Measurements from ENCODE around the gene EGFL6.

The EGFL6 gene, protein sequence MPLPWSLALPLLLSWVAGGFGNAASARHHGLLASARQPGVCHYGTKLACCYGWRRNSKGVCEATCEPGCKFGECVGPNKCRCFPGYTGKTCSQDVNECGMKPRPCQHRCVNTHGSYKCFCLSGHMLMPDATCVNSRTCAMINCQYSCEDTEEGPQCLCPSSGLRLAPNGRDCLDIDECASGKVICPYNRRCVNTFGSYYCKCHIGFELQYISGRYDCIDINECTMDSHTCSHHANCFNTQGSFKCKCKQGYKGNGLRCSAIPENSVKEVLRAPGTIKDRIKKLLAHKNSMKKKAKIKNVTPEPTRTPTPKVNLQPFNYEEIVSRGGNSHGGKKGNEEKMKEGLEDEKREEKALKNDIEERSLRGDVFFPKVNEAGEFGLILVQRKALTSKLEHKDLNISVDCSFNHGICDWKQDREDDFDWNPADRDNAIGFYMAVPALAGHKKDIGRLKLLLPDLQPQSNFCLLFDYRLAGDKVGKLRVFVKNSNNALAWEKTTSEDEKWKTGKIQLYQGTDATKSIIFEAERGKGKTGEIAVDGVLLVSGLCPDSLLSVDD

DNA sequence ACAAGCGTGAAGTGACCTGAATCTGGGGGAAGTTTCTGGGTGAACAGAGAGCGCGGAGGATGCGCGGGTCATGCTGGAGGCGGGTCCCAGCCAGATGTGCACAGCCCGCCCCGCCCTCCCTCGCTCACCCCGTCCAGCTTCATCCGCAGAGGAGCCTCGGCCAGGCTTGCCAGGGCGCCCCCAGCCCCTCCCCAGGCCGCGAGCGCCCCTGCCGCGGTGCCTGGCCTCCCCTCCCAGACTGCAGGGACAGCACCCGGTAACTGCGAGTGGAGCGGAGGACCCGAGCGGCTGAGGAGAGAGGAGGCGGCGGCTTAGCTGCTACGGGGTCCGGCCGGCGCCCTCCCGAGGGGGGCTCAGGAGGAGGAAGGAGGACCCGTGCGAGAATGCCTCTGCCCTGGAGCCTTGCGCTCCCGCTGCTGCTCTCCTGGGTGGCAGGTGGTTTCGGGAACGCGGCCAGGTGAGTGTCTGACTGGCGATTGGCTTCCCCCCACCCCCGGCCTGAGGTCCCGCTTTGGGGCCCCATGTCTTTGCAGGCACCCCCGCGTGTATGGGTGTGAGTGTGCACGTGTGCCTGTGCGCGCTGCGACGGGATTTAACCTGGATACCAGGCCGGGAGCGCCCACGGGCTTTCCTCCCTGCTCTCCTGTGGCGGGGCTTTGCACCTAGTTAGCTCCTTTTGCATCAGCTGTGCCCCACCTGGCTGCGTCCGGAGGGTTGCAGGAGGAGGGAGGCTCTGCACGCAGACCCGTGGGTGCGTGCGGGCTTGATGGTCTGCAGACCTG lies at the start of gene EGFL6:
Gene EGFL6, plus strand, starts transcription at position 123 of the 782 bp plus-strand sequence. Its CDS starts 261 bp downstream, at position 384.
- peak; percentile 1 for DNase-seq

DNA sequence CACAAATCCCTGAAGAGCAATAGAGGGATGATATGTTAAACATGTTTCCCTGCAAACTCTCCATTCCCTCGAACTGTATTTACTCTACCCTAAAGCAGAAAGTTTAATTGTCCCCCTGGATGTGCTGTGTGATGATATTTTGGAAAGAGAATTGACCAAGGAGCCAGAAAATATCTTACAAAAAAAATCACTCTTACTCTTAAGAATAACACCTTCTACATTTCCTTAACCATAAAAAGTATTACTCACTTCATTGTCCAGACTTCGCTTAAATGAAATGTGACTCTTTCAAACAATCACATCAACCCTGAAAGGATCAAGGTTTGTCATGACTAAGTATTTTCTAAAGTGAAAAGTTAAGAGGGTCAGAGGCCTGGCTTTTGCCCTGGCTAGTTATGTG lies 49.0 kb upstream of the EGFL6 start:
- no peak for DNase-seq

DNA sequence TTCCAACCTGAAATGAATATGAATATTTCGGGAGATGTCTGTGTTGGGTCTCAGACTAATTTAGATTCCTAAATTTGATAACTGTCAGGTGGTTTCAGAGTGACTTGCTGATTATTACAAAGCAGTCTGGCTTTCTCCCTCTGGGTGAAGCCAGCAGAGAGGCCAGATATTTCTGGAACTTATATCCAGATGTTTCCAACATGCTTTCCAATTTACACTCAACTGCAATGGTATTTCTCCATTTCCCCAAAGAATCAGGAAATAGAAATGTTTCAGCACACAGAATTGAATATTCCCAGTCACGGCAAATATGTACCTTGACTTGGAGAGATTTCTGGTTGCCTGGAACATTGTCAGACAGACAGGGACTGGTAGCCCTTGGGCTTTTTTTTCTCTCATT lies 48.5 kb upstream of the EGFL6 start:
- no peak for DNase-seq

DNA sequence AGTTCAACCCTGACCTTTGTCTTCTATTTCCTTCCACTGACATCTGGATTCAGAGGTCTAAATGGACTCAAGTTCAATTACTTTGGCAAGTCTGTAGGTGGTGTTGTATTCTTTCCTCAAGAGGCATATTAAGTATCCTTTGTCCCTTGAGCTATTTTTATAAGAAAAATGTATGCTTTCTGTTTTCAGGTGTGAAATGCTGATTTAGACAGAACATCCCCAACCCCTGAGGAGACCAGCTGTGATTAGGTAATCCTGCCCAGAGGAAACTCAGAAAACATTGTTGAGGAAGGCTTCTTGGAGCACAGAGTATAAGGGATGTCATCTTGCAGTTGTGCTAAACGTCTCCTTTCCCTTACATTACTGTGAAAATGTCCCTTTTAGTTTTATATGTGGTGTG lies 46.6 kb upstream of the EGFL6 start:
- DNase-seq, result no peak

DNA sequence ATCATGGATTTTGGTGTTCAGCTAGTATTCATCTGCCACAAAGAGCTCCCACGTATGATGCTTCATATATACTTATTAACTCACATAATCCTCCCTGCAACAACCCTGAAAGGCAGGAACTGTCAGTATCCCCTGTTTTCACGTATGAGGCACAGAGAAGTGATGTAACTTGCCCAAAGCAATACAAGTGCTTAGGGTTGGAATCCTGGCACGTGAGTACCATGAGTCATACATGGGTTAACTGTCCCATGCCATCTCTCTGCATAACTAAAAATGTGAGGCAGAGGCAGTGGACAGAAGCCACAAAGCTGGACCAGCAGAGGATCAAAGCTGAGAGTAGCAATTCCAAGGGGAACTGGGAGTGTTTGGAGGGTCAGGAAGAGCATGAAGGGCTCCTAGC lies 35.7 kb upstream of the EGFL6 start:
- DNase-seq, result no peak

DNA sequence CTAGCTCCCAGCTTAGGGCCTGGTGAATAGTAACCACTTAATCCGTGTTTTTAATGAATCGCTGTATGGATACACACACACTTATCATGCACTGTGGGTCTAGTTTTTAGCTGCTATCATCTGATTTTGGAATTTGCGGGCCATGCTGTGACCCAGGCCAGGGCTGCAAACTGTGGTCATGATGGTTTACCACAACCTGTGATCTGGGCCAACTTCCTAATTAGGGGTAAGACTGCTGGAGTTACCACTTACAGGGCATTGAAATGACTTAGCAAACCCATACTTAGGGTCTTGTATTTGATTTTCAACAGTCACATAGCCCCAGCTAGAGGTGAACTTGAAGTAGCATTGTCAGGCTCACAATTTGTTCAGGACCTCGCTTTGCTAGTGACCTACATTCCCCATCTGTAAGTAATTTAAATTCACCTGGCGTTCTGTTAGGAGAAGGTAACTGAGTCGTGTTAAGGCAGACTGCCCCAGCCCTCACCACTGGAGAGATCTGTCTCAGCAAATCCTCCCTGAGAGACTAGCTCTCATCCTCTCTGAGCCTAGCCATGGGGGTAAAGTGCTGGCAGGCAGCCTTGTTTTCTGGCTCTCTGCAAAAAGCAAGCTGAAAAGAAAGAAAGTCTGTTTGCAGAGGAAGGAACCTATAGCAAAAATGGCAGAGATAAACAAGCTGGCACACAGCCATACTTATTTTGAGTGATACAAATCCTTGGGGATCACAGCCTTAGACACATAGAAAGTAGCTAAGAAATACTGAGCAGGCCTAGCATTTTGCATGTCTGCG lies 33.8 kb upstream of the EGFL6 start:
- DNase-seq, result no peak

DNA sequence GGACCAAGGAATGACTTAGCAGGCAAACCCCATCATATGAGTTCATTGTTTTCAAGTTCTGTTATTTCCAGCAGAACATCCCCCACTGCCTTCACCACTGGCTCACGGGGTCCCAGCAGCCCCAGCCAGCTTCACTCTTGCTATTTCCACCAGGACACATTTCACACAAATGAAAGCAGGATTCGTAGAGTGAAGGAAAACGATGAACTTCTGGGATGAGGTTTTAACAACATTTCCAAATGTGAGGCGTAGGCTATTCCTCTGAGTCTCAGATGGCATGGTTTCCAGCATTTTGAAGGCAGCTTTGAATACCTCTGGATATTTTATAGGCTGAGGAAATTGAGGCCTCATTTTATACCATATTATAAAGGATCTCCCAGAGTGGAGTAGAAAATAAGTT lies 32.9 kb upstream of the EGFL6 start:
- DNase-seq, result no peak

DNA sequence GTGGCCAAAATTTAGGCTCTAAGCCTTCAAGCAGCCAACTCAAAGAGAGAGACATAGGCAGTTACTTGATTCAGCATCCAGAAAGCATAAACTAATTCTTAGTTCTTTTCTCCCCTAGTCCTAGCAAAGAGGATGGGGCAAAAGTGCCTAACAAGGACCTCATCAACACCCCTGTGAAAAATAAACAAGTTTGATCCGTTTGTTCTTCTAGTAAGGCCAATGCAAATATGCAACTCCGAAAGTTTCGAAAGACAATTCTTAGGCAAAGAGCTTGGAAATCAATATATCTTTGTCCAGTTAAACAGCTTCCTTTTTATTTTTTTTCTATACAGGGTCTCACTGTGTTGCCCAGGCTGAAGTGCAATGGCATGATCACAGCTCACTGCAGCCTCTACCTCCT lies 31.0 kb upstream of the EGFL6 start:
- no peak for DNase-seq

DNA sequence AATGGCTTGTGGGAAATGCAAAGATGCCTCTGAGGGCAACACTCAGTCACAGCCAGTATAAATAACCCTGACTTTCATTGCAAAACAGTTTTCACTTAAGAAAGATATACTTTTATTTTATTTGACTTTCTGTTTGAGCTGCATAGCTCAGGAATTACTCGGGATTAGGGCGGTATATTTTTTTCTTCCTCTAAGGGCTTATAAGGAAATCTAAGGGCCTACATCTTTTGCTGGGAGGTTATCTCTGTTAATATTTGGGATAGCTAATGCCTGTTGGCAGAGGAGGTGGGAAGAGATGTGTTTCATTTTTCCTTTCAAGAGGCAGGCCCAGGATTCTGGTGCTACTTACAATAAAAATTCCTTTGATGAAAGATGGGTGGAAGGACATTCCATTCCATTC lies 28.8 kb upstream of the EGFL6 start:
- no peak for DNase-seq

DNA sequence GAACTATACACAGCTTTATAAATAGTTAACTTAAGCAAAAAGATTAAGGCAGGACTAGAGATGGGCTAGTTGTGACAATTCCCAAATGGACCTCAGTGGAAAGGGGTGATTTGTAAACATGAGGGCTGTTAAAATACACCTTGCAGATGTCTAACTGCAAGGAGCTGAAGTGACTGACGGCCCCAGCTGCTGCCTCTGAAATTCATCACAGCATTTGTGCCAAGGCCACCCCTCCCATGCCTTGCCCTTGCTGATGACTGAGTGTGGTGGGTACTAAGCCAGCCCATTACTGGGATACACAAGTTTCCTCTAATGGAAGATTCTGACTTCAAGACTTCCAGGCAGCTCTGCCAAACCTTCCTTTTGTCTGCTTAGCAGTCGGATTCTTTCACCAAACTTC lies 23.7 kb upstream of the EGFL6 start:
- no peak for DNase-seq

DNA sequence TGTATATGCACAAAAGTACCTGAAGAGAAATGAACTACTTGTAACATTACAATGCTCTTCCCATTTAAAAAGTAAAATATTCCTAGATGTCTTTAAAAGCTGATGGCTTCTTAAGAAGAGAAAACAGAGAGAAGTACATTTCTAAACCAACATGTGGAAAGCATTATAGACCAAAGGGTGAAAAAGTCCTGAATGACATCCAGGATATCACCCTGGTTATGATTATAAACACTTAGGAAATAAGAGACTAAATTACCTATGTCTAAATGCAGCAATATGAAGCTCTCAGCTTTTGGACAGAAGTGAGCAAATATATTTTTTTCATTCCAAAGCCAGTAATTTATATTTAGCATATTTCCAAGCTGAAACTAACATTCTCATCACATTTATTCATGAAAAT lies 21.7 kb upstream of the EGFL6 start:
- no peak for DNase-seq

DNA sequence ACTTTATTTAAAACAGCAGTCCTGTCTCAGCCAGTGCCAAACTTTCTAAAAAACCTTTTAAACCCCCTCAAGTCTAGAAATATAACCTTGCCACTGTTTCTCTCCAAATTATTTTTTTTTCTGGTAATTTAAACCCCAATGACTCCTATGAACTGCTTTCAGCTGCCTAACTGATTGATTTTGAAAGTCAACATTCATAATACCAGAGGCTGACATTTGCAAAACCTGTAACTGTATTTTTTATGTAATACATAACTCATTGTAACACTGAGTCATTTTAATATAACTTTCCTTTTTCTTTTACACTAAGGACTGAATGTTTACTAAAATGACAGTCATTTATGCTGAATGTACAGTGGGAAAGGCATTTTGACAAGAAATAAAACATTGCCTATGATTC lies 19.1 kb upstream of the EGFL6 start:
- no peak for DNase-seq

DNA sequence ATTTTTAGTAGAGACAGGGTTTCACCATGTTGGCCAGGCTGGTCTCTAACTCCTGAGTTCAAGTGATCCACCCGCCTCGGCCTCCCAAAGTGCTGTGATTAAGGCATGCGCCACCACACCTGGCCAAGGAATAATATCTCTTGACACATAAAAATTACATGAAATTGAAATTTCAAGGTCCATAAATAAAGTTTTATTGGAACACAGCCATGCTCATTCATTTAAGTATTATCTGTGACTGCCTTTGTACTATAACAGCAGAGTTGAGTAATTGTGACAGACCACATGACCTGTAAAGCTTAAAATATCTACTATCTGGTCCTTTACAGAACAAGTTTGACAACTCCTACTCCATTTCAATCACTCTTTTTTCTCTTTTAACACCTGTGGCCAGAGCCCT lies 17.8 kb upstream of the EGFL6 start:
- no peak for DNase-seq

DNA sequence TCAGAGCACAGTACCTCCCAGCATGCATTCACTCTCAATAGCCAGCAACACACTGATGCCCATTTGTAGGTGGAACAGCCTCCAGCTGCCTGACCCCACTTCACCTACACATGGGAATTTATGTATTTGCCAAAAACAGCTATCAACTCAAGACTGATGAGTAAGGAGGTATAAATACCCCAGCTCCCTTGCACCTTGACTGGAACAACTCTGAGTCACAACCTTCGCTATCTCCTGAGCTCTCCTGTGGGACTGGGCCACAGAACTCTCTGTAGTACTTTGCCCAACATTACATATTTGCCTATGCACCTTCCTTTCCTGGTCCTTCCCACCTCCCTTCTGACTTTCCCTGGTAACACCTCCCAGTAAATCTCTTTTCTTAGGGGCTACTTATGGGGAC lies 16.5 kb upstream of the EGFL6 start:
- no peak for DNase-seq

DNA sequence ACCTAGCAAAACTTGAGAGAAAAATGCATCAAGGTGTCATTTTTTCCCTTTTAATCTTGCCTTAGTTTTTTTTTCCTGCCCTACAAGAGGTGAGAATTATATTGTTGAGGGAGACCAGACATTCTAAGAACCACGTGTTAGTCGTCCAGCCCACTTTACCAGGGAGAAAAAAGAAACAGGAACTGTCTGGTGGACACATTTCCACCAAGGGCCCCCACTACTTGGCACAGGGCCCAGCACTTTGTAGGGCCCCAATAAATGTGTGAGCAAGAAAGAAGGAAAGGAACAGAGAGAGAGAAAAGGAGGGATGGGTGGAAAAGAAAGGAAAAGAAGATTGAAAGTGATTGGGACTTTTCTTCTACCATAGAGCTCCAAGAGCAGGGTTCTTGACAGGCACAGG lies 3.9 kb upstream of the EGFL6 start:
- no peak for DNase-seq

DNA sequence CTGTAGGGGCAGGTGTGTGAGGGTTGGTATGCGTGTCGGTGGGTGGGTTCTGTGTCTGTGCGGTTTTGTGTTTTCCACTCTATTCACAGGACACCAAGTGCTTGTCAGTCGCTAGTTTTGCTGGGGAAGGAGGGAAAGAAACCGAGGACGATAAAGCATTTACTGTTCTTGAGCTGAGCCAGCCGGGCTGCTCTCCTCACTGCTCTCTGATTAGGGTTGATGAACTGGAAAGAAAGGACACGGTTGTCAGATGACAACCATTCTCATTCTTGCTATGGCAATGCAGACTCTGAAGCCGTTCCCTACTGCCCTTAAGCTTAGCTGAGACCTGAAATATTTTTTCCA lies 832 bp downstream of the EGFL6 start:
- no peak for DNase-seq

DNA sequence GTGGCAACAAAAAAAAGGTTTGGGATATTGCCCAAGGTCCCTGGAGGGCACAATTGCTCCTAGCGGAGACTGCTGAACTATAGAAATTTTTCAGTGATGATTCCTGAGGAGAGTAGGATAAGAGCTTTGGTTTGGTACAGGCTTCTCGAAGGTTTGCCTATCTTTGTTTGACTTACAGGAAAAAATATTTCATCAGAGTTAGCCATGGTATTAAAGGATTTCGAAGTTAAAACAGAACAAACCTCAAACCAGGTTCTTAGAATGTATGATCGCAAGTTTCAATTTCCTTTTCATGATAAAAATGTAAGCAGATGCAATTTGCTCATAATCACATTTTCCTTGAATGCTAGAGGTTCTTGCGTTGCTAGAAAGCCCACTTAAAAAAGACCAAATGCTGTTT lies 1.7 kb downstream of the EGFL6 start:
- DNase-seq, result no peak

DNA sequence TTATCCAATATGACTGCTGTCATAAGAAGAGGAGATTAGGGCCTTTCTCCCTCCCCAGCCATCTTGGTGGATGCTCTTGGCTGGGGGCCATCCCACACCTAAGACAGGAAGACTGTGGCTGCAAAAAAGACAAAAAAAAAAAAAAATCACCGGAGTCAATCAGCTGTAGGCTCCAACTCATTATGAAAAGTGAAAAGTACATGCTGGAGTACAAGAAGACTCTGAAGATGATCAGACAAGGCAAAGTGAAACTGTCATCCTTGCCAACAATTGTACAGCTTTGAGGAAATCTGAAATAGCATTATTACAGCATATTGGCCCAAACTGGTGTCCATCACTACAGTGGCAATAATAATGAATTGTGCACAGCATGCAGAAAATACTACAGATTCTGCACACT lies 5.2 kb downstream of the EGFL6 start:
- no peak for DNase-seq

DNA sequence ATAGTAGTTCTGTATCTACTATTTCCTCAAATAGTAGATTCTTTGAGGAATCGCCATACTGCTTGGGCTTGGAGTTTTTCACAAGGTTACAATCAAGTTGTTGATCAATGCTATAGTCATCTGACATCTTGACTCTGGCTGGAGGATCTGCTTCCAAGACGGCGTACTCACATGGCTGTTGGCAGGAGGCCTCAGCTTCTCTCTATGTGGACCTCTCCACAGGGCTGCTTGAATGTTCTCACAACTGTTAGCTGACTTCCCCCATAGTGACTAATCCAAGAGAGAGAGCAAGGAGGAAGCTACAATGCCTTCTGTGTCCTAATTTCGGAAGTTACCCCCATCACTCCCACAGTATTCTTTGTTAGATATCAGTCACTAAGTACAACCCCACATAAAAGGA lies 10.3 kb downstream of the EGFL6 start:
- DNase-seq, result no peak

DNA sequence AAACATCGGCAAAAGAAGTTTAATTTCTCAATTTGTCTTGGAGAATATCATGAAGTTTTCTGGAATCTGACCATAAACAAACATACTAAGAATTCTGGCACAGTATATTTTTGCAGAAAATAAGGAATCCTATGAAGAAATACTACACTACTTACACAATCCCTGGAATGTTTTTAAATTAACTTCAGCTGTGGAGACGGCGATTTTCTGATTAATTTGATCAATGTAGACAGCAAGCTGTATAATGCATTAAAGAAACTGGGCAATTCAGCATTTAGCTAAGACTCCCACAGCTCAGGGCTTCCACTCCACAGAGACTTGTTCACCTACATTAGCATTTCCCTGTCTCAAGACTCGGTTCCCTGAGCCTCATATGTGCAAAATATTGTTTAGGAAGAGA lies 12.2 kb downstream of the EGFL6 start:
- no peak for DNase-seq

DNA sequence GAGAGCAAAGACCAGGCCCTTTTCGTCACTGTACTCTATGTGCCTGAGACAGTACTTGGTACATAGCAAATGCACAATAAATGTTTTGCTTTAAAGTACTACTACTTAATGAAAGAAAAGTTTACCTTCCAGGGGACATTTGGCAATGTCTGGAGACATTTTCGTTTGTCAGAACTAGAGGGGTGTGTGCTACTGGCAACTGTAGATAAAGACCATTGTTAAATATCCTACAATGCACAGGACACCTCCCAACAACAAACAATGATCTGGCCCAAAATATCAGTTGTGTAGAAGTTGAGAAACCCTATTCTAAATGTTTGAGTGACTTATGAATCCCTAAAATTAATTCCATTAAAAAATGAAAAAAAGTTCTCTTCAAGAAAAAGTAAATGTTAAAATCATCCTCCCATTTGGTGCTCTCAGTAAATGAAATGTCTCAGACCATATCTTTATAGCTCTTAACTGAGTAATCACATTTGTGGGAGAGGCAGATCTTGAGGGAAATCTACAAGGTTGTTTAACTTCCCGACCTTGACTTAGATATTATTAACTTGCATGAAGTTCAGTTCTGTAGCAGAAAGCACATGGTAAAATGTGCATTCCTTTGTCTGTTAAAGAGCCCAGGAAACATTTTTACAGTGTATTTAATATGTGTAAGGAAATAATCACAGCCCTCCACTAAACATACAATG lies 18.5 kb downstream of the EGFL6 start:
- no peak for DNase-seq

DNA sequence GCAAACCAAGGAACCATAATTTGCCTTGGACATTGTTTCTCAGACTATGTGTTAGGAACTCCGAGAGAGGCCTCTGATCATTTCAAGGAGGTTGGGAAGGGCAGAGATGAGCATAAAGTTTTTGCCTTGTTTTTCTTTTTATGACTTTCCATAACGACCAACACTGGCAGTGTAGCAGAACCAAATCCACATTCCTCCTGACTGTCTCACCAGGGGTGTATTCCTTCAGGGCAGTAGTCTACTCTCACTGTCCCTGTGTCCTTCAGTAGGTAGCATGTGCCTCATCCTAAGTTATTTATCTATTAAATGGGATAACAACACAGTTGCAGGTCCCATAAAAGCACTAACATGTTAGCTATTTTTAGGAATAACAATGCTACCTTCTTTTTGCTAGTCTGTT lies 20.8 kb downstream of the EGFL6 start:
- no peak for DNase-seq

DNA sequence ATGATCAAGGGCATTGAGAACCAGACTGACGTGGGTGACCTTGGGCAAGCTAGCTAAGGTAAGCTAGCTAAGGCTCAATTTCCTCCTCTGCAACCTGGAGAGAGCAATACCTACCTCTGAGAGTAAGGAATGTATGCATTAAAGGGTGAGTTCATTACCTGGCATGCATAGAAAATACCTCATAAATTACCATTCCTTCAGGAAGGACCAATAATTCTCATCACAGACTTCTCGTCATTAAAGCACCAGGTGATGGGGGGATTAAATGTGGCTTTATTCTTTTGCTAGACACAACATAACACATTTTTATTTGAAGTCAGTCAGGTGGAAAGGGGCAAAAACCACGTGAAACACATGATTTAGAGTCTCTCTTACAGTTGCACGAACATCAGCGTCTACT lies 21.5 kb downstream of the EGFL6 start:
- DNase-seq, result no peak

All from stimulated activated CD4-positive, alpha-beta T cell treated with anti-CD3 and anti-CD28 coated beads, Interleukin-4, amount 100 ng/mL, for 1 hour (primary cell).